DMS 273 (cell line): ENCODE data around the gene TRMT1.

Source experiments
- DNase-seq: peaks from one replicate; lab custom pipeline; 2025; ENCODE audit not compliant: unreplicated experiment; lab: John Stamatoyannopoulos, UW

The TRMT1 gene

GRCh38 chr19:13091400-13092157 is 25.0 kb downstream of the TRMT1 start:
- DNase-seq = peak; percentile 79

- DNase-seq = no peak
Observed at GRCh38 chr19:13090511-13091231, 25.9 kb downstream of the TRMT1 start.

- no peak for DNase-seq
Observed at GRCh38 chr19:13089857-13090507, 26.6 kb downstream of the TRMT1 start.

GRCh38 chr19:13089139-13089856 is 27.2 kb downstream of the TRMT1 start:
- peak; percentile 78 for DNase-seq

- no peak for DNase-seq
Observed at GRCh38 chr19:13087795-13088537, 28.6 kb downstream of the TRMT1 start.

GRCh38 chr19:13087295-13087694 is 29.2 kb downstream of the TRMT1 start:
- DNase-seq = no peak

- no peak for DNase-seq
Observed at GRCh38 chr19:13086341-13086740, 30.2 kb downstream of the TRMT1 start.

GRCh38 chr19:13085666-13086065 is 30.9 kb downstream of the TRMT1 start:
- no peak for DNase-seq

- no peak for DNase-seq
Observed at GRCh38 chr19:13083627-13084026, 32.9 kb downstream of the TRMT1 start.

GRCh38 chr19:13083008-13083404 is 33.5 kb downstream of the TRMT1 start:
- DNase-seq = no peak

- peak; percentile 64 for DNase-seq
Observed at GRCh38 chr19:13082192-13083007, 34.1 kb downstream of the TRMT1 start.

GRCh38 chr19:13079542-13079986 is 37.0 kb downstream of the TRMT1 start:
- peak; percentile 81 for DNase-seq

GRCh38 chr19:13078897-13079541 is 37.5 kb downstream of the TRMT1 start:
- peak; percentile 93 for DNase-seq

GRCh38 chr19:13078381-13078780 is 38.2 kb downstream of the TRMT1 start:
- DNase-seq = no peak

- DNase-seq = peak; percentile 79
Observed at GRCh38 chr19:13077240-13077639, 39.3 kb downstream of the TRMT1 start.

- no peak for DNase-seq
Observed at GRCh38 chr19:13076787-13077186, 39.8 kb downstream of the TRMT1 start.

- no peak for DNase-seq
Observed at GRCh38 chr19:13076320-13076719, 40.2 kb downstream of the TRMT1 start.

GRCh38 chr19:13074378-13074777 is 42.2 kb downstream of the TRMT1 start:
- DNase-seq = no peak

- DNase-seq = no peak
Observed at GRCh38 chr19:13073263-13073662, 43.3 kb downstream of the TRMT1 start.
